ENCODE measurements around the gene RNASEL.

RNASEL gene

DNA sequence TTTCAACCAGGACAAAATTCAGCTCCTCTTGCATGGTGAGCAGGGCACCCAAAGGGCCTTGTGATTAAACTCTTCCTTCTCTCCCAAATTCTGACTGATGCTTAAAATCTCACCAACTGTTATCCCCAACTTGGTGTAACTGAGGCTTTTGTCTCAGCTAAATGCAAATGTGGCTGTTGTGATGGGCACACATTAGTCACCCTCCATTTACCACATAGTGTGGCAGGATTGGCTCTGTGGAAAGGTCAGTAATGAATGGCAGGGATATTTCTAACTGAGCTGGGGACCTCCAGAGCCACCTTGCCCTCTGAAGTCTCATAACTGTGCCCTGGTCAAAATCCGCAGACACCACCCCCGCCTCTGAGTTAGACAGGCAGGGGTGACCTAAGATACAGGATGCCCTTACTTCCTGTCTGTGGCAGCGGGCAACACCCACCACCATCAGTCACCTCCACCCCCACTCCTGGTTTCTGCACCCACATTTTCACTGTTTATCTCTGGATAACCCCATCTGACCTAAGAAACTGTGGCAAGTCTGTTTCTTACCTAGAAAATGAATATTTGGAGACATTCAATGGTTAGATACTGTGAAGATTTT is 40.5 kb upstream of the RNASEL start:
- no peaks in the 10 kb centered on the region for H3K9me3 ChIP-seq (ENCODE audit: control insufficient read depth, low read depth, low read length)
- H3K4me3 ChIP-seq (ENCODE audit: low read length) = no peak overlapping the region
- no peak overlapping the region for H3K27ac ChIP-seq (ENCODE audit: low read length)
- no peak overlapping the region for H3K9ac ChIP-seq (ENCODE audit: low read length)
- no peaks in the 10 kb centered on the region for H3K36me3 ChIP-seq (ENCODE audit: control insufficient read depth, low read depth, low read length)
- H3K4me1 ChIP-seq (ENCODE audit: control insufficient read depth, low read depth, low read length) = peaks cover 34% of the 10 kb centered on the region
- no peaks in the 10 kb centered on the region for H3K27me3 ChIP-seq (ENCODE audit: control insufficient read depth, insufficient read depth, low read length)

DNA sequence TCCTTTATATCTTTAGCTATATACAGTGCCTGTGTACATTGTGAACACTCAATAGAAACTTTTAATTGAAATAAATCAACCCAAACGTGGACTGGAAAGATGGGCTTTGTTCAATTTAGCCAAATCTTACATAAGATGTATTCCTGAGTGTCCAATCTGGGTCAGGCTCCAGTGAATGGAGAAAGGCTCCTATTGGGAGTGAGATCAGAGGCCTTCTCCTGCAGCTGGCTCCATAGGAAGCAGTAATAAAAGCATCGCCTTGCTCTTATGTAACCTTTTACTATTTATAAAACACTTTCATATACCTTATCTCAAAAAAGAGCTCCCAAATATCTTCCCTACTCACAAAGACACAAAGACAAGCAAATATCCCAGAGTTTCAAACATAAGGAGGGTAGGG is 40.0 kb upstream of the RNASEL start:
- Histone ChIP-seq H3K27ac (ENCODE audit: low read length) (no peak overlapping the region), H3K9ac (ENCODE audit: low read length) (no peak overlapping the region), H3K9me3 (ENCODE audit: control insufficient read depth, low read depth, low read length) (no peaks in the 10 kb centered on the region), H3K36me3 (ENCODE audit: control insufficient read depth, low read depth, low read length) (no peaks in the 10 kb centered on the region), H3K27me3 (ENCODE audit: control insufficient read depth, insufficient read depth, low read length) (no peaks in the 10 kb centered on the region), H3K4me1 (ENCODE audit: control insufficient read depth, low read depth, low read length) (peaks cover 34% of the 10 kb centered on the region), H3K4me3 (ENCODE audit: low read length) (no peak overlapping the region)

DNA sequence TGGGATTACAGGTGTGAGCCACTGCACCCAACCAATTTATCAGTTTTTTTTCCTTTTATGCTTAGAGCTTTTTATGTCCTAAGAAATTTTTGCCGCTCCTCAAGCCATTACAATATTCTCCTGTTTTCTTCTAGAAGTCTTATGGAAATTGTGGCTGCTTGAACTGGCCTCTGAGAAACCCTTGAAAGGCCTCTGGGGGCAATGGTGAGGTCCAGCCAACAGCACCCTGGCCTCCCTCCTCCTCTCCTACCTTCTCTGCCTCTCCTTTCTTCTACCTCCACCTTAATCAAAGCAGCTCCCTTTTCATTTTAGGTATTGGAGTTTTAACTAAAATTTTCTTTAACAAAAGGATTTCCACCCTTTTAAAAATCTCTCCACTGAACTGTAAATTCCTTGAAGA is 39.6 kb upstream of the RNASEL start:
- Histone ChIP-seq H3K27me3 (ENCODE audit: control insufficient read depth, insufficient read depth, low read length) (no peaks in the 10 kb centered on the region), H3K36me3 (ENCODE audit: control insufficient read depth, low read depth, low read length) (no peaks in the 10 kb centered on the region), H3K4me3 (ENCODE audit: low read length) (no peak overlapping the region), H3K4me1 (ENCODE audit: control insufficient read depth, low read depth, low read length) (peaks cover 30% of the 10 kb centered on the region), H3K9me3 (ENCODE audit: control insufficient read depth, low read depth, low read length) (no peaks in the 10 kb centered on the region), H3K27ac (ENCODE audit: low read length) (no peak overlapping the region), H3K9ac (ENCODE audit: low read length) (no peak overlapping the region)

DNA sequence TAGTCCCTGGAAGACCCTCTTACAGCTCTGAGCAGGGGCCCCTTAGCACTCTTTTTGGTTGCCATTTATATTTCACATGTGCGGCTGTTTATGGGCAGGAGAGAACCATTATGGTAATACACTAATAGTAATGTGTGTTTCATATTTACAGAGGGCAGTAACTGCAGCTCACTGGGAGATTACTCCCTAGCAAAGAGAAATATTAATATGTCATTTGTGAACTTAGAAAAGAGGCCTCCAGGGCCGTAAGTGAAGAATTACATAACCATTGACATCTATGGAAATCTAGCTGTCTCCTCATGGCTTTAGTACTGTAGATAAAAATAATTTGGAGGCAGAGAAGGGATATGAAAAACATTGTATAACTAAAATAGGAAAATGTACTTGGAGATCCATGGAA is 38.6 kb upstream of the RNASEL start:
- peaks cover 24% of the 10 kb centered on the region for H3K4me1 ChIP-seq (ENCODE audit: control insufficient read depth, low read depth, low read length)
- no peak overlapping the region for H3K27ac ChIP-seq (ENCODE audit: low read length)
- no peaks in the 10 kb centered on the region for H3K27me3 ChIP-seq (ENCODE audit: control insufficient read depth, insufficient read depth, low read length)
- H3K9me3 ChIP-seq (ENCODE audit: control insufficient read depth, low read depth, low read length) = no peaks in the 10 kb centered on the region
- H3K36me3 ChIP-seq (ENCODE audit: control insufficient read depth, low read depth, low read length) = no peaks in the 10 kb centered on the region
- no peak overlapping the region for H3K9ac ChIP-seq (ENCODE audit: low read length)
- no peak overlapping the region for H3K4me3 ChIP-seq (ENCODE audit: low read length)

DNA sequence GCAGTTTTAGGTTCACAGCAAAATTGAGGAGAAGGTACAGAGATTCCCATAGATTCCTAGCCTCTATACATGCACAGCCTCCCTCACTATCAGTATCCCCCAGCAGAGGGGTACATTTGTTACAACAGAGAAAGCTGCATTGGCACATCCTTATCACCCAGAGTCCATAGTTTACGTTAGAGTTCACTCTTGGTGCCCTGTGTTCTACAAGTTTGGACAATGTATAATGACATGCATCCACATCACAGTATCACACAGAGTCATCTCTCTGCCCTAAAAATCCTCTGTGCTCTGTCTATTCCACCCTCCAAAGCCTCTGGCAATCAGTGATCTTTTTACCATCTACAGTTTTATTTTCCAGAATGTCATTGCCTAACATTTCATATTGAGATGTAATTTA is 37.5 kb upstream of the RNASEL start:
- H3K9me3 ChIP-seq (ENCODE audit: control insufficient read depth, low read depth, low read length) = no peaks in the 10 kb centered on the region
- H3K27ac ChIP-seq (ENCODE audit: low read length) = no peak overlapping the region
- H3K4me3 ChIP-seq (ENCODE audit: low read length) = no peak overlapping the region
- peaks cover 24% of the 10 kb centered on the region for H3K4me1 ChIP-seq (ENCODE audit: control insufficient read depth, low read depth, low read length)
- no peaks in the 10 kb centered on the region for H3K36me3 ChIP-seq (ENCODE audit: control insufficient read depth, low read depth, low read length)
- H3K27me3 ChIP-seq (ENCODE audit: control insufficient read depth, insufficient read depth, low read length) = no peaks in the 10 kb centered on the region
- no peak overlapping the region for H3K9ac ChIP-seq (ENCODE audit: low read length)

DNA sequence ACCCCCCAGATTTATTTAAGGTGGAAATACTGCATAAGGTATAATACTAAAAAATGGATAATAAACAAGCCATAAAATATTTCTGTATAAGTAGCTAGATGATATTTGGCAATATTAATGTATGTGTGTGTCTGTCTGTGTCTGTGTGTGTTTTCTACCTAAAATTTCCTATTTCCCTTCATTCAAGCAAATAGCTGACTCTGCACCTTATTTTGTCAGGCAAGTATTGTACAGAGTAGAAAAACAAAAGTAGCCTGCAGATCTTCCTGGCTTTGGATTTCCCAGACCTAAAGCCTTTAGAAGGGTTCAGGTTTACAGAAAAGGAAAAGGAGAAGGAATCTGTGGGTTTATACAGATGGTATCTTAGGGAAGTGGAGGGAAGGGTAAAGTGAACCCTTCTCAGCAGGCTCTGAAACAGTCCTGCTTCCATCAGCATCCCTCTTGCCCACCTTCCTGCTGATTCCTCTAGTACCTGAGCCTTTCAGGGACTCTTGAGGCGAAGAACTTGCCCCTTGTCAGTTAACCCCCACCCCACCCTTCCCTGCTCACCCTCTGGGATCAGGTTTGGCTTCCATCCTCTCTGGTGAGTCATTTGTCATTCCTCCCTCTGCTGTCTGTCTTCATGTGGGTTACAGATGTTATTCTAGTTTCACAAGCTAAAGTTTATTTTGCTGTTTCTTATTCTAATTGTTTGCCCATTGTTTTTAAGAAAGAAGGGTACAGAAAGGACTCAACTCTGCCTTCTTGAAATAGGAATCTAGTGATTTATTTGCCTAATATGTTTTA is 36.9 kb upstream of the RNASEL start:
- Histone ChIP-seq H3K9me3 (ENCODE audit: control insufficient read depth, low read depth, low read length) (no peaks in the 10 kb centered on the region), H3K4me1 (ENCODE audit: control insufficient read depth, low read depth, low read length) (peaks cover 21% of the 10 kb centered on the region), H3K27ac (ENCODE audit: low read length) (no peak overlapping the region), H3K4me3 (ENCODE audit: low read length) (no peak overlapping the region), H3K36me3 (ENCODE audit: control insufficient read depth, low read depth, low read length) (no peaks in the 10 kb centered on the region), H3K9ac (ENCODE audit: low read length) (no peak overlapping the region), H3K27me3 (ENCODE audit: control insufficient read depth, insufficient read depth, low read length) (no peaks in the 10 kb centered on the region)

DNA sequence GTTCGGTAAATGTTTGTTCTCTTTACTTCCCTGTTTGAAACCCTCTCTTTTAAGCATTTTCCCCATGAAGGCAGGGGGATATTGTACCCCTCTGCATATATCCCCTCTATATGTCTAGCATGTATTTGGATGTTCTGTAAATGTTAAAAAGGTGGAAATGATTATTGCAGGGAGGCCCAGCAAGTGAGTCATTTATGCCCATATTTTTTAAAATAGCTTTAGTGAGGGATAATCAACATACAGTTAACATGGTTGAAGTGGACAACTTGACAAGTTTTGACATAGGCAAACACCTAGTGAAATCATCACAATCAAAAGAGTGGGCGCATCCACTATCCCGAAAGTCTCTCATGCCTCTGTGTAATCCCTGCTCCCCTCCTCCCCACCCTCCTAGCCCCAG is 36.0 kb upstream of the RNASEL start:
- Histone ChIP-seq H3K27me3 (ENCODE audit: control insufficient read depth, insufficient read depth, low read length) (no peaks in the 10 kb centered on the region), H3K4me3 (ENCODE audit: low read length) (no peak overlapping the region), H3K9me3 (ENCODE audit: control insufficient read depth, low read depth, low read length) (no peaks in the 10 kb centered on the region), H3K27ac (ENCODE audit: low read length) (no peak overlapping the region), H3K36me3 (ENCODE audit: control insufficient read depth, low read depth, low read length) (no peaks in the 10 kb centered on the region), H3K9ac (ENCODE audit: low read length) (no peak overlapping the region), H3K4me1 (ENCODE audit: control insufficient read depth, low read depth, low read length) (peaks cover 14% of the 10 kb centered on the region)

DNA sequence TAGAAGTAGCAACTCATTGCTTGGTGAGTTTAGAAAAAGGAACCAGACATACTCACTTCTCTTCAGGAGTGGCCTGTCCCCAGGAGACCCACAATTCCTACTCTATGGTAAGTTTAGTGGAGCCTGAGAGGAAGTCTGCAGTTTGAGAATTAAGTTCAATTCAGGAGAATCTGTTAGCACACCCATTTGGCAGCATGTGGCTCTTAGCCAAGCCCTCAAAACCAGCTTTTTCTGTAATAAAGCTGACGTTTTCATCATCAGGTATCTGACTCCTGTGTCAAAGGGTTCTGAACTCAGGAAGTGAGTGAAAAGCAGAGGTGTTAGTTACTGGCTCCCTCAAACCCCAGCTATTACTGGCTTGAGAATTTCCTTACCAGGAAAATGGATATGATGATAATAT is 35.5 kb upstream of the RNASEL start:
- no peak overlapping the region for H3K9ac ChIP-seq (ENCODE audit: low read length)
- H3K4me3 ChIP-seq (ENCODE audit: low read length) = no peak overlapping the region
- H3K4me1 ChIP-seq (ENCODE audit: control insufficient read depth, low read depth, low read length) = peaks cover 13% of the 10 kb centered on the region
- no peaks in the 10 kb centered on the region for H3K27me3 ChIP-seq (ENCODE audit: control insufficient read depth, insufficient read depth, low read length)
- no peak overlapping the region for H3K27ac ChIP-seq (ENCODE audit: low read length)
- H3K36me3 ChIP-seq (ENCODE audit: control insufficient read depth, low read depth, low read length) = no peaks in the 10 kb centered on the region
- no peaks in the 10 kb centered on the region for H3K9me3 ChIP-seq (ENCODE audit: control insufficient read depth, low read depth, low read length)

DNA sequence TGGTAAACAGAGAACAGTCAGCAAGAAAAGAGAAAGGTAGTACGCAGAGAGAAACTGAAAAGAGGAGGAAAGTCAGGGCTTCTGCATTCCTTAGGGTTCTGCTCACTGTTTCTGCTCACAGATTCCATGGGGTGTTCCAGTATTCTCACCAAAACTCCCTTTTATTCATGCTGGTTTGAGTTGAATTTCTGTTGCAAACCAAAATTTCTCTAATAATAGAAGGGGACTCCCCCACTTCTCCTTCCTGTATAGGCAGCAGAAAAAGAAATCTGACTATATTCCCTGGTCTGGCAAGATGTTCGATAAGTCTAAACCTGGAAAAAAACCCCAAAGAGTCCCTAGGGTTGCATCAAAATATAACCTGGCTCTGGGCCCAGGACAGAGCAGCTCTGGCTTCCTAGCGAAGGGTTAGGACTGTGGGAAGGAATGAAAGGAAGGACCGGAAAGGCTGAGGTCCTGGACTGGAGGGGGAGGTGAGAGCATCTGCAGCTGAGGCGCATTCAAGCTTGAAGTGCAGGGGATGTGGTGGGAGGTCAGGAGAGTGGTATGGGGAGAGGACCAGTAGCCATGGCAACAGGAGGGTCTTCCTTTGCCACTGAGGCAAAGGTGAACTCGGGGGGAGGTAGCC is 34.0 kb upstream of the RNASEL start:
- Histone ChIP-seq H3K4me3 (ENCODE audit: low read length) (no peak overlapping the region), H3K4me1 (ENCODE audit: control insufficient read depth, low read depth, low read length) (peaks cover 15% of the 10 kb centered on the region), H3K9ac (ENCODE audit: low read length) (no peak overlapping the region), H3K27ac (ENCODE audit: low read length) (no peak overlapping the region), H3K36me3 (ENCODE audit: control insufficient read depth, low read depth, low read length) (no peaks in the 10 kb centered on the region), H3K9me3 (ENCODE audit: control insufficient read depth, low read depth, low read length) (no peaks in the 10 kb centered on the region), H3K27me3 (ENCODE audit: control insufficient read depth, insufficient read depth, low read length) (peaks cover 9% of the 10 kb centered on the region)

DNA sequence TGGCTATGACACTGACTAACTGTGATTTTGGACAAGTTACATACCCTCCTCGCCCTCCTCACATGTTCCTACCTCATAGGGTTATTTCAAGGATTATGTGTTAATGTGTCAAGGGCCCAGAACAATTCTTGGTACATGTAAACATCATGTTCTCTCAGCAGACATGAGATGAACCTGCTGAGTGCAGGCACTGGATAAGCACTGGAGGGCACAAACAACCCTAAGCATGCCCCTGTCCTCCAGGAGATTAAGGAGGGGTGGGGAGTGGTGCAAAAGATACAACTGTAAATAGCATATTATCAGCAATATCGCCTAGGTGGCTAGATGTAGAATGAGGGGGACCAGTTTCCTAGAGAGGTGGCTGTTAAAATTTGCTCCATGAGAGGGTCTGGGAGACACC is 32.9 kb upstream of the RNASEL start:
- H3K4me1 ChIP-seq (ENCODE audit: control insufficient read depth, low read depth, low read length) = peaks cover 25% of the 10 kb centered on the region
- peaks cover 20% of the 10 kb centered on the region for H3K27me3 ChIP-seq (ENCODE audit: control insufficient read depth, insufficient read depth, low read length)
- no peaks in the 10 kb centered on the region for H3K36me3 ChIP-seq (ENCODE audit: control insufficient read depth, low read depth, low read length)
- no peak overlapping the region for H3K9ac ChIP-seq (ENCODE audit: low read length)
- H3K9me3 ChIP-seq (ENCODE audit: control insufficient read depth, low read depth, low read length) = no peaks in the 10 kb centered on the region
- H3K27ac ChIP-seq (ENCODE audit: low read length) = no peak overlapping the region
- no peak overlapping the region for H3K4me3 ChIP-seq (ENCODE audit: low read length)

DNA sequence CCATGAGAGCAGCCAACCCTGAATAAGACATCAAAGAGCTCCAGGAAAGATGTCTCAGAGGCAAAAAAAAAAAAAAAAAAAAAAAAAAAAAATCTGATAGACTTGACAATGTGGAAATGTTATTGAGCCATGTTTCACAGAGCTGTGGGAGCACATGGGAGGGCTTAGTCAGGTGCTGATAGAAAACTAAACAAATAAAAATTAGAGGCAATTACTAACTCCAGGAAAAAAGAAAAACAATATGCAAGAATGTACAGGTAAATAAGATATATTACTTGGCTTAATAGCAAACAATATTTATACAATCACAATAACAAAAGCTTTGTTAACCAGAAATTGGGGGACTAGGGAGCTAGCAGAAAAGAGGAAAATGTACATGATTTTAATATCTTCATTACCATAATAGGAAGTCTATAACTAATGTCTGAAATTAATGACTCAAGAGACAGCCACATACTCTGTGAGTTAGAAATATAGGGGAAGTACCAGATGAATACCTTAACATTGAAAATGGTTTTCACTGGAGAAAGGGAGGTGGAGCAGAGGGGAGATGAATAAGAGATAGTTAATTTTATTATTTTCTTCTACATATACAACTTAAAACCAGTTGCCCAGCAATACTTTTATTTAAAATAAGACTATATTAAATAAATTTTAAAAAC is 32.0 kb upstream of the RNASEL start:
- Histone ChIP-seq H3K36me3 (ENCODE audit: control insufficient read depth, low read depth, low read length) (no peaks in the 10 kb centered on the region), H3K4me3 (ENCODE audit: low read length) (no peak overlapping the region), H3K27me3 (ENCODE audit: control insufficient read depth, insufficient read depth, low read length) (peaks cover 29% of the 10 kb centered on the region), H3K9me3 (ENCODE audit: control insufficient read depth, low read depth, low read length) (no peaks in the 10 kb centered on the region), H3K9ac (ENCODE audit: low read length) (no peak overlapping the region), H3K4me1 (ENCODE audit: control insufficient read depth, low read depth, low read length) (peaks cover 27% of the 10 kb centered on the region), H3K27ac (ENCODE audit: low read length) (no peak overlapping the region)
